HFF-Myc (cell line): ENCODE measurements around the gene WDFY2.

Experiments used
- DNase-seq: peaks from one replicate; pipeline ENCODE4 v3.0.0-alpha.2; 2011; ENCODE audit warnings: low read depth; ENCODE audit errors: extremely low read depth
- H3K4me3 ChIP-seq: replicated peaks from 2 replicates; pipeline ENCODE4 v1.5.1; 2011; ENCODE audit warnings: low read depth, mild to moderate bottlenecking, control low read depth, low read length
- TF ChIP-seq, protein P1 (sequence below): IDR thresholded peaks from 2 replicates; pipeline ENCODE4 v1.5.1; 2012; ENCODE audit warnings: mild to moderate bottlenecking, low read depth, low read length, control low read depth; ENCODE audit errors: missing control alignments

Gene WDFY2

GRCh38 chr13:51733374-51734298, 149.4 kb downstream of the WDFY2 start:
- H3K4me3 ChIP-seq: no peak overlapping the region
- TF ChIP-seq, protein P1, sequence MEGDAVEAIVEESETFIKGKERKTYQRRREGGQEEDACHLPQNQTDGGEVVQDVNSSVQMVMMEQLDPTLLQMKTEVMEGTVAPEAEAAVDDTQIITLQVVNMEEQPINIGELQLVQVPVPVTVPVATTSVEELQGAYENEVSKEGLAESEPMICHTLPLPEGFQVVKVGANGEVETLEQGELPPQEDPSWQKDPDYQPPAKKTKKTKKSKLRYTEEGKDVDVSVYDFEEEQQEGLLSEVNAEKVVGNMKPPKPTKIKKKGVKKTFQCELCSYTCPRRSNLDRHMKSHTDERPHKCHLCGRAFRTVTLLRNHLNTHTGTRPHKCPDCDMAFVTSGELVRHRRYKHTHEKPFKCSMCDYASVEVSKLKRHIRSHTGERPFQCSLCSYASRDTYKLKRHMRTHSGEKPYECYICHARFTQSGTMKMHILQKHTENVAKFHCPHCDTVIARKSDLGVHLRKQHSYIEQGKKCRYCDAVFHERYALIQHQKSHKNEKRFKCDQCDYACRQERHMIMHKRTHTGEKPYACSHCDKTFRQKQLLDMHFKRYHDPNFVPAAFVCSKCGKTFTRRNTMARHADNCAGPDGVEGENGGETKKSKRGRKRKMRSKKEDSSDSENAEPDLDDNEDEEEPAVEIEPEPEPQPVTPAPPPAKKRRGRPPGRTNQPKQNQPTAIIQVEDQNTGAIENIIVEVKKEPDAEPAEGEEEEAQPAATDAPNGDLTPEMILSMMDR: no peak
- no peak for DNase-seq

- no peak overlapping the region for H3K4me3 ChIP-seq
- DNase-seq: no peak
- TF ChIP-seq, protein P1: no peak
Measured at GRCh38 chr13:51734786-51735185, 150.5 kb downstream of the WDFY2 start.

DNA sequence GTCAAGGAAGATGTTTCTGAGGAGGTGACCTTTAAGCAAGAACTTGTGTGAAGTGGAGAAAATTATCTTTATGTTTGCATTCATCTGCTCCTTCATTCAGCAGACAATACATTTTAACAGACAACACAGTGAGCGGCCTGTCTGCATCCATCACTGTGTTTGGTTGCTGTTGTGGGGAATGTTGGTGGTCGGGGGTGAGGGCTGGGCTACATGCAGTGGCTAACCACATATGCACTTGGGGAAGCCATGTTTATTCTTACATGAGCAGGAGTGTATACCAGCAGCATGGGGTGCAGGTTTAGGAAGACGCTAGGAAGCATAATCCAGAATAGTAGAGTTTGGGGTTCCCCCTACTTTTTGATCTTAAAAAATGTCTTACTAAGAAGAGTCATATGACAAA, 153.3 kb downstream of the WDFY2 start:
- TF ChIP-seq, protein P1: no peak
- DNase-seq: no peak
- H3K4me3 ChIP-seq: no peak overlapping the region

DNA sequence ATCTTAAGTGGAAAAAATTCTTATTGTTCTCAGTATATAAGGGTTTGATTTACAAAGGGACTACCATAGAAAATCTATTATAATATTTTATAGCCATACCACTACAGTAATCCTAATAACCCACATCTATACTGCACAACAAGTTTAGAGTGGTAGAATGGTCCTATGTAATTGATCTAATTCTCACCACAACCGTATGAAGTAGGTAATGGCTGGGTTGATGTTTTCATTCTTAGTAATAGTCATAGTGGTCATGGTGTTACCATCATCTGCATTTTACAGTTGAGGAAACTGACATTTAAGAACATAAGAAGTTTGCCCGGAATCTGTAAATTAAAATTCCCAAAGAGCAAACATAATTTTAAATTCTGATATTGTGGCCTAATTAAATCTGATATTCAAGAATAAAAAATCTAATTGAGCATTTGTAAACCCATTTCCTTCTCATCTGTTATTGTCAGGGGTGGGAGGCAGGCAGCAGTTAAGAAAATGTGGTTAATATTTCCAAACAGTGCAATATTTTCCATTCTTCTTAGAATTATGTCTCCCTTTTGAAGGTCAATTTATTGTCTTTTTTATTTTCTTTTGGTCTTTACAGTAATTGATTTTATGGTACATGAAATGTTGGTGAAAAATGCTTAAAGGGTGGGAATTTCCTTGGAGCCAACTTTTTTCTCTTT, 154.1 kb downstream of the WDFY2 start:
- H3K4me3 ChIP-seq: no peak overlapping the region
- TF ChIP-seq, protein P1: no peak
- DNase-seq: no peak

- no peak overlapping the region for H3K4me3 ChIP-seq
- TF ChIP-seq, protein P1: no peak
- no peak for DNase-seq
Measured at GRCh38 chr13:51739027-51739764, 154.9 kb downstream of the WDFY2 start.

GRCh38 chr13:51740698-51741097, 156.4 kb downstream of the WDFY2 start:
- H3K4me3 ChIP-seq: no peak overlapping the region
- DNase-seq: peak; percentile 16
- TF ChIP-seq, protein P1: no peak
